A549 treated with AZD2906 at 1 μM for 4 hours (cell line): Measurements from ENCODE around the gene LRRC26. TPM values are rescaled to one million over a fixed set of nuclear protein-coding genes. Genes with fewer than 3 reads are reported as not detected.

Experiments used
- total RNA-seq: library from RNA; stranded (reverse); fragments of 200-300 nt; extraction: Qiagen RNA extraction; gene quantifications from 5 replicates; pipeline ENCODE4 v1.2.3, GENCODE V29; 2022

LRRC26 gene, protein sequence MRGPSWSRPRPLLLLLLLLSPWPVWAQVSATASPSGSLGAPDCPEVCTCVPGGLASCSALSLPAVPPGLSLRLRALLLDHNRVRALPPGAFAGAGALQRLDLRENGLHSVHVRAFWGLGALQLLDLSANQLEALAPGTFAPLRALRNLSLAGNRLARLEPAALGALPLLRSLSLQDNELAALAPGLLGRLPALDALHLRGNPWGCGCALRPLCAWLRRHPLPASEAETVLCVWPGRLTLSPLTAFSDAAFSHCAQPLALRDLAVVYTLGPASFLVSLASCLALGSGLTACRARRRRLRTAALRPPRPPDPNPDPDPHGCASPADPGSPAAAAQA
- 0.39 to 1.9 TPM (median 1.2 TPM) in 5 replicates for total RNA-seq

DNA sequence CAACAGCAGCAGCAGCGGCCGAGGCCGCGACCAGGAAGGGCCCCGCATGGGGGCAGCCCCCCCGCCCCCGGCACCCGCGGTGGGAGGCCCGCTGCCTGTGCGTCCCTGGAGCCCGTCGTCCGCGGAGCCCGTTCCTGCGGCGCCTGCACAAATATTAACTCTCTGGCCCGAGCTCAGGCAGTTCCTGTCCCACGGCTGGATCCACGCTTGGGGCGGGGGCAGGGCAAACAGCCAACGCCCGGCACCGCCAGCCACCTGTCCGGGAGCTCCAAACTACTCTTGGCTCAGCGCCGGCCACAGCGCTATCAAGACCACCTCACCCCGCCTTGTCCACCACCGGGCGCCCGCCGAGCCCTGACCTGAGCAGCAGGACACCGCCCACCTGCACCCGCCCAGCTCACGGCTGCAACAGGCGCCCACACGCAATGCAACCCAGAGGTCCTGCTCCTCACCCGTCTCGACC lies at the start of gene LRRC26:
LRRC26 (minus strand) TSS at position 156 of the 463 bp plus-strand sequence; CDS start at position 48, 108 bp downstream.

DNA sequence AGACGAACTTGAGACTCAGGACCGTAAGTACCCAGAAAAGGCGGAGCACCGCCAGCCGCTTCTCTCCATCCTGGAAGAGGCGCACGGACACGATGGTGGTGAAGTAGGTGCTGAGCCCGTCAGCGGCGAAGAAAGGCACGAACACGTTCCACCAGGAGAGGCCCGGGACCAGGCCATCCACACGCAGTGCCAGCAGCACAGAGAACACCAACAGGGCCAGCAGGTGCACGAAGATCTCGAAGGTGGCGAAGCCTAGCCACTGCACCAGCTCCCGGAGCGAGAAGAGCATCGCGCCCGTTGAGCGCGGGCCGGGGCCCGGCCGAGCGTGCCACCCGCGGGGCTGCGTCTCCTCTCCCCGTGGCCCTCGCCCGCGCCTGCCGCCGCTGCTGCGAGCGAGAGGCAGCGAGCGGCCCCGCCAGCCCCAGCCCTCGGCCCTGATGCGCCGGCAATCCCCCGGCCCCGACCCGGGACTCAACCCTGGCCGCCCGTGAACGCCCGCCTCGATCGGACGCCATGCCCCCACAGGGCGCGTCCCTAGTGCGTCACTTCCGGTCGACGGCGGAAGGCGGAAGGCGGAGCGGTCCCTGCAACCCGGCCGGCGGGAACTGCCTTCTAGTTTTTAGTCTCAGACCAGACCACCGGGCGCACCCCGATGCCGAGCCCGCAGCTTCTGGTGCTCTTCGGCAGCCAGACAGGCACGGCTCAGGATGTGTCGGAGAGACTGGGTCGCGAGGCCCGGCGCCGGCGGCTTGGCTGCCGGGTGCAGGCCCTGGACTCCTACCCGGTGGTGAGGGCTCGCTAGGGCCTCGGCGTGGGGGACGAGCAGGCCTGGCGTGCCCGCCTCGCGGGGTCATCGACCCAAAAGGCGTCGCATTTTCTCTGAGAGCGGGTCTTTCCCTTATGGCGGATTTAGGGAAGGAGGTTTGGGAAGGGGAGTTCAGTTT lies 35.5 kb upstream of the LRRC26 start, which contains the start of the genes NDOR1 and TMEM203:
NDOR1 (plus strand) TSS at position 575 of the 944 bp plus-strand sequence; CDS start at position 653, 78 bp downstream.
TMEM203 (minus strand) TSS at position 523 of the 944 bp plus-strand sequence; CDS start at position 289, 234 bp downstream.

DNA sequence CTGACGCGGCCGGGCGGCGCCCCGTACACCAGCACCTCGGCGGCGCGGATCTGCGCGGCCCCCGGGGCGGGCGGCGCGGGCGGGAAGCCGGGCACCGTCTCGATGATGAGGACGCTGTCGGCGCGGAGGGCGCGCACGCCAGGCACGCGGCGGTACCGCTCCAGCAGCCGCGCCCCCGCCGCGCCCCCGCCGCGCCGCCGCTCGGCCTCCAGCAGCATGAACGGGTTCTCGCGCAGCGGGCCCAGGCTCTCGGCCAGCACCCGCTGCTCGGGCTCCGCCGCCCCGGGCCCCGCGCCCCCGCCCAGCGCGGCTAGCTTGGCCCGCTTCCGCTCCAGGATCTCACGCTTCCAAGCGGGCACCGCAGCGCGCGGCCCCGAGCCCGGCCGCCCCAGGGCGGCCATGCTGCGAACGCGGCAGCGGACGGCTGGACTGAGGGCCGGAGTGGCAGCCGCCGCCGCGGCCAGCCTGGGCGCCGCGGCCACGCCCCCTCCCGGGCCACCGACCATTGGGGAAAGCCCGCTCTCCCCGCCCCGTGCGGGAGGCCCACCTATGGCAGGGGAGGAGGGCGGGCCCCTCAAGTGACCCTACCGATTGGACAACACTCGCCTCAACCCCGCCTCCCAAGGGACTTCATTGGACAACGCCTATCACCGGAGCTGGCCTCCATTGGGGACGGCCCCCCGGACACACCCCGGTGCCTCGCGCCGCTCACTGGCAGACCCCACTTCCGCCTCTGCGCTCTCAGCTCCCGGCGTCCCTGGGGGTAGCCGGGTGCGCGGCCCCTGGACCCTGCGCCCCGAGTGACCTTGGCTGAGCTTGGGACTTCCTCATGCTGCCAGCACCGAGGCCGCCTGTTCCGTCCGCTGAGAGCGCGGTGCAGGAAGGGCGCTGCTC lies 30.7 kb upstream of the LRRC26 start, which contains the start of gene TPRN:
TPRN (minus strand) TSS at position 431 of the 894 bp plus-strand sequence; CDS start at position 401, 30 bp downstream.

DNA sequence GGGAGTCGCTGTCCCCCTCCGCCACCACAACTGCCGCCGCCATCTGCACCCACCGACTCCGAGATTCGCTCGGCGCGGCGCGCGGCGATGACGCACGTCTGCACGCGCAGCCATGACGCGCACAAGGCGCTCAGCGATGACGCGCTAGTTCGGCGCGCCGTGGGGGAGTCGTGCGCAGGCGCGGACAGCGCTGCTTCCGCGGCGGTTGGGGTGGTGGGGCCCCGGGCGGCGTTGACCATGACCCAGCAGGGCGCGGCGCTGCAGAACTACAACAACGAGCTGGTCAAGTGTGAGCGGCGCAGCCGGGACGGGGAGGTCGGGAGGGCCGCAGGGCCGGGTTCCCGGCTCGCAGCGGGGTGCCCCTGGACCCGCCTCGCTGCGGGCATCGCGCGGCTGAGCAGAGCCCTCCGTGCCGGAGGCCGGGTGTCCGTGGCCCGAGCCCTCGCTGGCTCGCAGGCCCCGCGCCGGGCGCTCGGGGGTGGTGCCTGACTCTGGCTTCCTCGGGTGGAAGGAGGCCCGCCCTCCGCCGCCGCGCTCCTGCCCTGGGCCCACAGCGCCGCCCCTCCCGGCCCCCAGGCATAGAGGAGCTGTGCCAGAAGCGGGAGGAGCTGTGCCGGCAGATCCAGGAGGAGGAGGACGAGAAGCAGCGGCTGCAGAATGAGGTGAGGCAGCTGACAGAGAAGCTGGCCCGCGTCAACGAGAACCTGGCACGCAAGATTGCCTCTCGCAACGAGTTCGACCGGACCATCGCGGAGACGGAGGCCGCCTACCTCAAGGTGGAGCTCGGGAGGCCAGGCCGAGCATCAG lies 18.8 kb upstream of the LRRC26 start, which contains the start of the genes ANAPC2 and SSNA1:
ANAPC2 (minus strand) TSS at position 71 of the 807 bp plus-strand sequence; CDS start at position 43, 28 bp downstream.
SSNA1 (plus strand) TSS at position 187 of the 807 bp plus-strand sequence; CDS start at position 238, 51 bp downstream.

DNA sequence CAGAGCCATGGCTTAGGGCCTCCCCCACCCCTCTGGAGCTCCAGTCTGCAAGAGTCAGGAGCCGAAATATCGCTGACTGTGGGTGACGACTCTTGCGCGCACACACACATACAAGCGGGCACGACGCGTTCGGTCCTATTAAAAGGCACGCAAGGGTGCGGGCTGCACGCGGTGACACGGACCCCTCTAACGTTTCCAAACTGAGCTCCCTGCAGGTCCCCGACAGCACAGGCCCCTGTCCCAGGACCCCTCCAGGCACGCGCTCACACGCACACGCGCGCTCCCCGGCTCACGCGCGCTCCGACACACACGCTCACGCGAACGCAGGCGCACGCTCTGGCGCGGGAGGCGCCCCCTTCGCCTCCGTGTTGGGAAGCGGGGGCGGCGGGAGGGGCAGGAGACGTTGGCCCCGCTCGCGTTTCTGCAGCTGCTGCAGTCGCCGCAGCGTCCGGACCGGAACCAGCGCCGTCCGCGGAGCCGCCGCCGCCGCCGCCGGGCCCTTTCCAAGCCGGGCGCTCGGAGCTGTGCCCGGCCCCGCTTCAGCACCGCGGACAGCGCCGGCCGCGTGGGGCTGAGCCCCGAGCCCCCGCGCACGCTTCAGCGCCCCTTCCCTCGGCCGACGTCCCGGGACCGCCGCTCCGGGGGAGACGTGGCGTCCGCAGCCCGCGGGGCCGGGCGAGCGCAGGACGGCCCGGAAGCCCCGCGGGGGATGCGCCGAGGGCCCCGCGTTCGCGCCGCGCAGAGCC lies 31.0 kb downstream of the LRRC26 start, which contains the start of gene GRIN1:
GRIN1 (plus strand) TSS at position 433 of the 746 bp plus-strand sequence. CDS start 333 bp downstream, outside the sequence.

Other genes starting within 250 kb of the LRRC26 start
- gene FBXW5, start 225.3 kb downstream of the LRRC26 start, total RNA-seq, result 65.5 to 105 TPM (median 98.0 TPM) in 5 replicates
- gene C8G, start 224.8 kb downstream of the LRRC26 start, total RNA-seq, result 0.87 to 1.4 TPM (median 1.3 TPM) in 5 replicates
- 0.58 to 2.4 TPM (median 1.5 TPM) in 5 replicates for gene LCN12, start 217.8 kb downstream of the LRRC26 start, total RNA-seq
- gene PTGDS, start 192.5 kb downstream of the LRRC26 start, total RNA-seq, result 0.47 to 1.4 TPM (median 0.62 TPM) in 5 replicates
- gene LCNL1, start 187.1 kb downstream of the LRRC26 start, total RNA-seq, result 0.07 to 0.24 TPM (median 0.18 TPM) in 5 replicates
- gene PAXX, start 177.6 kb downstream of the LRRC26 start, total RNA-seq, result 42.6 to 85.1 TPM (median 74.1 TPM) in 5 replicates
- gene CLIC3, start 173.5 kb downstream of the LRRC26 start, total RNA-seq, result 3.2 to 7.2 TPM (median 5.6 TPM) in 5 replicates
- 19.1 to 28.9 TPM (median 24.6 TPM) in 5 replicates for gene ABCA2, start 141.8 kb downstream of the LRRC26 start, total RNA-seq
- 0.06 to 0.07 TPM (median 0.06 TPM) in 4 of 5 replicates, not detected in the other for gene FUT7, start 138.0 kb downstream of the LRRC26 start, total RNA-seq
- 37.5 to 92.6 TPM (median 80.3 TPM) in 5 replicates for gene NPDC1, start 123.9 kb downstream of the LRRC26 start, total RNA-seq
- 2.9 to 6.2 TPM (median 5.7 TPM) in 5 replicates for gene ENTPD2, start 116.0 kb downstream of the LRRC26 start, total RNA-seq
- gene SAPCD2, start 99.5 kb downstream of the LRRC26 start, total RNA-seq, result 14.8 to 26.1 TPM (median 23.7 TPM) in 5 replicates
- 8.9 to 14.8 TPM (median 10.9 TPM) in 5 replicates for gene UAP1L1, start 92.5 kb downstream of the LRRC26 start, total RNA-seq
- gene MAN1B1, start 83.1 kb downstream of the LRRC26 start, total RNA-seq, result 44.5 to 54.0 TPM (median 52.2 TPM) in 5 replicates
- 66.9 to 123 TPM (median 112 TPM) in 5 replicates for gene DPP7, start 55.3 kb downstream of the LRRC26 start, total RNA-seq
- gene GRIN1, start 30.9 kb downstream of the LRRC26 start, total RNA-seq, result 0.11 to 0.91 TPM (median 0.63 TPM) in 5 replicates
- not detected in 5 replicates for gene TMEM210, start 2.0 kb upstream of the LRRC26 start, total RNA-seq
- 21.8 to 36.5 TPM (median 33.4 TPM) in 5 replicates for gene ANAPC2, start 18.5 kb upstream of the LRRC26 start, total RNA-seq
- 98.0 to 157 TPM (median 144 TPM) in 5 replicates for gene SSNA1, start 18.6 kb upstream of the LRRC26 start, total RNA-seq
- 8.2 to 12.3 TPM (median 11.7 TPM) in 5 replicates for gene TPRN, start 30.7 kb upstream of the LRRC26 start, total RNA-seq
- 35.4 to 47.2 TPM (median 45.3 TPM) in 5 replicates for gene TMEM203, start 35.6 kb upstream of the LRRC26 start, total RNA-seq
- gene NDOR1, start 35.6 kb upstream of the LRRC26 start, total RNA-seq, result 11.5 to 17.4 TPM (median 15.7 TPM) in 5 replicates
- gene RNF208, start 52.2 kb upstream of the LRRC26 start, total RNA-seq, result 0.91 to 2.8 TPM (median 2.1 TPM) in 5 replicates
- 3.0 to 5.0 TPM (median 5.0 TPM) in 5 replicates for gene CYSRT1, start 55.1 kb upstream of the LRRC26 start, total RNA-seq
- gene RNF224, start 57.5 kb upstream of the LRRC26 start, total RNA-seq, result 0.12 to 0.38 TPM (median 0.25 TPM) in 5 replicates
- 0.03 to 0.15 TPM (median 0.10 TPM) in 4 of 5 replicates, not detected in the other for gene SLC34A3, start 60.9 kb upstream of the LRRC26 start, total RNA-seq
- 633 to 818 TPM (median 765 TPM) in 5 replicates for gene TUBB4B, start 71.2 kb upstream of the LRRC26 start, total RNA-seq
- not detected in 5 replicates for gene STPG3, start 81.2 kb upstream of the LRRC26 start, total RNA-seq
- 46.9 to 62.8 TPM (median 58.2 TPM) in 5 replicates for gene NELFB, start 85.3 kb upstream of the LRRC26 start, total RNA-seq
- 18.3 to 26.4 TPM (median 25.4 TPM) in 5 replicates for gene TOR4A, start 107.7 kb upstream of the LRRC26 start, total RNA-seq
- gene NRARP, start 132.2 kb upstream of the LRRC26 start, total RNA-seq, result 2.1 to 4.1 TPM (median 3.6 TPM) in 5 replicates